Heart right ventricle (tissue), 16 donors: ENCODE data around the gene WFIKKN2. TPM values are rescaled to one million over a fixed set of nuclear protein-coding genes. Genes with fewer than 3 reads are reported as not detected.
A peak's percentile ranks its signal among the peaks of the same experiment; 100 is the strongest.
"Not testable (repeated sequence)": the region's sequence is repeated elsewhere in the genome, so short reads cannot be mapped to it uniquely, and the experiment has no call there.

Source experiments
- ATAC-seq, 8 donors: fragments of 200-7000 bp; cut with Tn5 transposase; one replicate each; pipeline ENCODE4 v1.9.1; 2020; ENCODE audit warnings: mild to moderate bottlenecking in 8 of 8, moderate library complexity in 8 of 8, moderate number of reproducible peaks in 1 of 8
- DNase-seq, 2 donors: peaks; one replicate each; pipeline ENCODE4 v3.0.0-alpha.2; 2020
- H3K27ac ChIP-seq, 10 donors: fragments of 200-600 bp; sonication (generic) in 2 of 10; one replicate each; pipeline versions ENCODE4 v1.5.0 to v1.8.0; 2020 to 2022; ENCODE audit warnings: mild to moderate bottlenecking in 3 of 10
- H3K27me3 ChIP-seq, 7 donors: fragments of 200-600 bp; one replicate each; pipeline ENCODE4 v1.8.0; 2021 to 2022; ENCODE audit warnings: mild to moderate bottlenecking in 2 of 7
- H3K36me3 ChIP-seq, 9 donors: fragments of 200-600 bp; sonication (generic) in 1 of 9; one replicate each; pipeline versions ENCODE4 v1.5.0 to v1.8.0; 2020 to 2022; ENCODE audit warnings: mild to moderate bottlenecking in 2 of 9
- H3K4me1 ChIP-seq, 9 donors: fragments of 200-600 bp; sonication (generic) in 1 of 9; one replicate each; pipeline versions ENCODE4 v1.5.0 to v1.8.0; 2020 to 2022; ENCODE audit warnings: mild to moderate bottlenecking in 4 of 9
- H3K4me3 ChIP-seq, 10 donors: fragments of 200-600 bp; sonication (generic) in 2 of 10; one replicate each; pipeline versions ENCODE4 v1.5.0 to v1.8.0; 2020 to 2022; ENCODE audit warnings: mild to moderate bottlenecking in 7 of 10, moderate library complexity in 2 of 10
- H3K9me3 ChIP-seq, 11 donors: fragments of 200-600 bp in 10 of 11; sonication (generic) in 2 of 11; one replicate each; pipeline versions ENCODE4 v1.5.0 to v1.8.0; 2013 to 2022; ENCODE audit warnings: mild to moderate bottlenecking in 2 of 11, control low read depth in 1 of 11, moderate library complexity in 1 of 11
- WGBS, 2 donors: extraction: QIAGEN DNeasy Blood & Tissue Kit; methylation state at CpG; one replicate each; pipeline ENCODE4 v1.1.7; 2013; ENCODE audit warnings: inconsistent platforms in 1 of 2; 5-methylcytosine and 5-hydroxymethylcytosine counted together
- intact Hi-C, 10 donors: fragments of 100-400 bp; cut with DNase I; formaldehyde crosslinking; loops; one replicate each; pipeline versions ENCODE4 v1.11.1 to v1.14.2; 2022
- polyA plus RNA-seq, 2 donors: library from polyadenylated mRNA; stranded (reverse); fragments of 200-250 nt; gene quantifications; one replicate each; pipeline ENCODE4 v1.2.3, GENCODE V29; 2013
- total RNA-seq, 10 donors: library from RNA; stranded (reverse); fragmentation: NEBNext Ultra II Directional in 3 of 10; extraction: Animal tissue kit (Norgen Biotek cat#: 25700) in 3 of 10; gene quantifications; one replicate each; pipeline versions ENCODE4 v1.2.1 to v1.2.4, GENCODE V29; 2021 to 2023
- TF ChIP-seq, protein P1 (sequence below), 9 donors: fragments of 200-600 bp; sonication (generic) in 2 of 9; IDR thresholded peaks; one replicate each; pipeline versions ENCODE4 v1.5.0 to v1.8.0; 2021 to 2022; ENCODE audit warnings: antibody characterized with exemption in 9 of 9, mild to moderate bottlenecking in 5 of 9, moderate library complexity in 1 of 9
- donor health status: Arrhythmogenic right ventricular cardiomyopathy.
- donor health status: ischemic (EF 13 %, LVEDD 7.1; RV severe dilation, severe dysfunction).
- donor health status: healthy with polysubstance abuse.
- donor health status: DM: no; HTN: yes; CAD: no.
- donor health status: DM: no; HTN: no; CAD: no.
- donor health status: ischemic (EF 25% LVEDD 6.9; RV normal size, moderate dysfunction).
- donor health status: ischemic (EF 25% LVEDD 5.7; RV mildly dilated, moderate dysfunction).
- donor health status: healthy.
- donor health status: DM: yes; HTN: yes; CAD: no.
- donor health status: Ischemic cardiomyopathy.
- donor health status: ischemic (EF 35%, LVEDD 5.7; RV mildly dilated, moderate dysfunction).
- donor health status: nonischemic (EF 11% LVEDD 7.7; RV severe dilation, severe dysfunction).
- donor health status: DM: yes; HTN: yes; CAD: no.
- donor health status: PGD.
- donor health status: ischemic (EF 29% LVEDD 5.4; RV normal size, mild dysfunction).
- donor health status: nonischemic (EF 23%, LVEDD 6.1; RV moderate dilation, normal function).

WFIKKN2 gene
- total and polyA plus RNA-seq, 12 donors: 0.10 to 1.7 (median 0.49) TPM

DNA sequence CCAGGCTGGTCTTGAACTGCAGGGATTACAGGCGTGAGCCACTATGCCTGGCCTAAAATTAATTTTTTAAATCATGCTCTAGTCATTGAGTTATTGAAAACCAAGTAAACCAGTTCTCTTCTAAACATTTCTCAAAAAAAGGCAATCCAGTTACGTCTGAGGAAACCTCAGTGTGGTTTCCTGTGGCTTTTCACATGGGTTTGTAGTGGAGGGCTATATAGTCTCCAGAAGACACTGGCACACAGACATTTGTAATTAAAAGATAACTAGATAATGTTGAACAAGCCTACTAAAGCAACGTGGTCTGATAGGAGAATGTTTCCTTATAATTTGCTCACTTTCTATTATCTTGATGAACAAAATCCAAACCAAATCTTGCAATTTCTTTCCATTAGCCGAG is 36.0 kb downstream of the WFIKKN2 start:
- H3K4me3 ChIP-seq: no peak overlapping the region
- intact Hi-C loops: no loop called here
- H3K27me3 ChIP-seq: no peaks in the 10 kb centered on the region
- ATAC-seq (no peak), DNase-seq (no peak)
- H3K4me1 ChIP-seq: peaks cover 0 to 38% (median 28%) of the 10 kb centered on the region in 9 donors
- WGBS, 2 donors: 67 to 72% methylated on average over 4 of the region's 4 CpGs
- H3K36me3 ChIP-seq: no peaks in the 10 kb centered on the region
- H3K27ac ChIP-seq: peak overlapping the region in 5 of 10 donors; percentile 5 to 52 (median 32)
- TF ChIP-seq, protein P1, sequence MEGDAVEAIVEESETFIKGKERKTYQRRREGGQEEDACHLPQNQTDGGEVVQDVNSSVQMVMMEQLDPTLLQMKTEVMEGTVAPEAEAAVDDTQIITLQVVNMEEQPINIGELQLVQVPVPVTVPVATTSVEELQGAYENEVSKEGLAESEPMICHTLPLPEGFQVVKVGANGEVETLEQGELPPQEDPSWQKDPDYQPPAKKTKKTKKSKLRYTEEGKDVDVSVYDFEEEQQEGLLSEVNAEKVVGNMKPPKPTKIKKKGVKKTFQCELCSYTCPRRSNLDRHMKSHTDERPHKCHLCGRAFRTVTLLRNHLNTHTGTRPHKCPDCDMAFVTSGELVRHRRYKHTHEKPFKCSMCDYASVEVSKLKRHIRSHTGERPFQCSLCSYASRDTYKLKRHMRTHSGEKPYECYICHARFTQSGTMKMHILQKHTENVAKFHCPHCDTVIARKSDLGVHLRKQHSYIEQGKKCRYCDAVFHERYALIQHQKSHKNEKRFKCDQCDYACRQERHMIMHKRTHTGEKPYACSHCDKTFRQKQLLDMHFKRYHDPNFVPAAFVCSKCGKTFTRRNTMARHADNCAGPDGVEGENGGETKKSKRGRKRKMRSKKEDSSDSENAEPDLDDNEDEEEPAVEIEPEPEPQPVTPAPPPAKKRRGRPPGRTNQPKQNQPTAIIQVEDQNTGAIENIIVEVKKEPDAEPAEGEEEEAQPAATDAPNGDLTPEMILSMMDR (IDR thresholded peaks at IDR 0.05): no peak
- no peaks in the 10 kb centered on the region for H3K9me3 ChIP-seq

DNA sequence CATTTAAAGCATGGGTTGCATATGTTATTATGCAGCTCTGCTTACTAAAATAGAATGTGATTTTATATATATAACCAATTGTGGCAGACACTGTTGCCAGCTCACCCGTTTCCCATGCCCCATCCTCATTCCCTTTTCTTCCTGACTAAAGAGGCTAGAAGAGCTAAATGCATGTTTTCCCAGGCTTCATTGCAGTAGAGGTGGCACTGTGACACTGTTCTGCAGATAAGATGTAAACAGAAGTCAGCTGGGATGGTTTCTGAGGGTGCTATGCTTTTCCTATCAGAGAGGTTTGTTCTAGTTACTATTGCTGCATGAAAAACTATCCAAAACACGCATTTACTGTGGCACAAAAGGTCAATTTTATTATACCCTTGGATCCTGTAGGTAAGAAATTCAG is 36.5 kb downstream of the WFIKKN2 start:
- Histone ChIP-seq H3K4me3 (no peak overlapping the region), H3K36me3 (no peaks in the 10 kb centered on the region), H3K4me1 (peaks cover 0 to 38% (median 28%) of the 10 kb centered on the region in 9 donors), H3K9me3 (no peaks in the 10 kb centered on the region), H3K27me3 (no peaks in the 10 kb centered on the region), H3K27ac (peak overlapping the region in 7 of 10 donors; percentile 5 to 52 (median 32))
- TF ChIP-seq, protein P1 (IDR thresholded peaks at IDR 0.05): no peak
- ATAC-seq (no peak), DNase-seq (no peak)
- intact Hi-C loops: no loop called here
- 59 to 67% methylated on average over 2 of the region's 2 CpGs for WGBS, 2 donors

DNA sequence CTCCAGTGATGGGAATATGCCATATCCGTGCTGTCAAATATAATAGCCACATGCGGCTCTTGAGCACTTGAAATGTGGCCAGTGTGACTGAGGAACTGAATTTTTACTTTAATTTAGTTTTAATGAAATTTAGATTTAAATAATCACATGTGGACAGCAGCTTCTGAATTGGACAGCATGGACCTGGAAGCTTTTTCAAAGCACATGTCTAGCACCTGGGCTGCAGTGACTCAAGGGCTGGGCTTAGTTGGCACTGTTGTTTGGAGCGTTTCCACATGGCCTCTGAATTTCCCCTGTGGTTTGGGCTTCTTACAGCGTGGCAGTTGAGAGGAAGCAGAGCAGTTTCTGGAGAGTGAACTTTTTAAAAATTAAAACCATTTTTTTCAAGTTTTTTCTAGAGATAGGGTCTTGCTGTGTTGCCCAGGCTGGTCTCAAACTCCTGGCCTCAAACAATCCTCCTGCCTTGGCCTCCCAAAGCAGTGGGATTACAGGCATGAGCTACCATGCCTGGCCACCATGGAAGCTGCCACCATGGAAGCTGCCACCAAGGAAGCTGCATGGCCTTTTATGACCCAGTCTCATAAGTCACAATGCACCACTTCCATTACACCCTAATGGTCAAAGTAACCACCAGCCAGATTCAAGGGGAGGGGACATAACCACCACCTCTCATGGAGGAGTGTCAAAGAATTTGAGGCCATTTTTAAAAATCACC is 37.5 kb downstream of the WFIKKN2 start:
- Histone ChIP-seq H3K4me3 (no peak overlapping the region), H3K27me3 (no peaks in the 10 kb centered on the region), H3K36me3 (no peaks in the 10 kb centered on the region), H3K9me3 (no peaks in the 10 kb centered on the region), H3K27ac (peak overlapping the region in 5 of 10 donors; percentile 13 to 52 (median 27)), H3K4me1 (peaks cover 0 to 37% (median 26%) of the 10 kb centered on the region in 9 donors)
- WGBS, 2 donors: 26 to 27% methylated on average over 4 of the region's 4 CpGs
- intact Hi-C loops: no loop called here
- TF ChIP-seq, protein P1 (IDR thresholded peaks at IDR 0.05): no peak
- ATAC-seq: peak in 5 of 8 donors; percentile 39 to 65 (median 59)
- no peak for DNase-seq

DNA sequence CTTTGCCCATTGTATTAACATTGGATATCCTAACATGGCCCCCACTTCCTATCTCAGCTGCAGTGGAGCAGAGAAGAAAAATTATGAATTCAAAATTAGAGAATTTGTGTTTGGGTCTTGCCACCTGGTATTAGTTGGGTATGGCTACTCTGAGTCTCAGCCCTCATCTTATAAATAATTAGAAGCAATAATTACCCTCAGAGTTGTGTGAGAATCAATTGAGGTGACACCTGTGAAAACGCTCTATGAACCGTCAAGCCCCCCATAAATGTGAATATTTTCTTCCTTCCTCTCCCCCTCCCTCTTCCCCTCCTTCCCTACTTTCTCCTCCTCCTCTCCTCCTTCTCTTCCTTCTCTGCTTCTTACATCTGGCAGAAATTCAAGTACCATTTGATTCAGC is 39.7 kb downstream of the WFIKKN2 start:
- 61 to 65% methylated on average over 2 of the region's 2 CpGs for WGBS, 2 donors
- TF ChIP-seq, protein P1 (IDR thresholded peaks at IDR 0.05): no peak

DNA sequence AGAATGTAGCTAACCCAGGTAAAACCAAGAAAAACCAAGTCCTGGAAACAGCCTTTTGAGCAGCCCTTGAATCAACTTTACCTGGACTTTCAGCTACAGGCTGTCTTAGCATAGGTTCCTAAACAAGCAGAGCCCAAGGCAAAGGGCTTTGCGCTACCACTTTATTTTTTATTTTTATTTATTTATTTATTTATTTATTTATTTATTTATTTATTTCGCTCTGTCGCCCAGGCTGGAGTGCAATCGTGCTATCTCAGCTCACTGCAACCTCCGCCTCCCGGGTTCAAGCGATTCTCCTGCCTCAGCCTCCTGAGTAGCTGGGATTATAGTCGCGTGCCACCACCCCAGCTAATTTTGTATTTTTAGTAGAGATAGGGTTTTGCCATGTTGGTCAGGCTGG is 41.7 kb downstream of the WFIKKN2 start:
- 97 to 99% methylated on average over 9 of the region's 9 CpGs for WGBS, 2 donors
- intact Hi-C loops, DNase-seq, H3K27me3 ChIP-seq, ATAC-seq, H3K36me3 ChIP-seq, H3K4me3 ChIP-seq, H3K27ac ChIP-seq: not testable (repeated sequence)
- peaks cover 0 to 12% (median 0%) of the 10 kb centered on the region in 11 donors for H3K9me3 ChIP-seq
- H3K4me1 ChIP-seq: peaks cover 0 to 13% (median 10%) of the 10 kb centered on the region in 9 donors

More for the DNA sequence above, 39.7 kb downstream of the WFIKKN2 start:
- intact Hi-C loops: no loop called here
- peaks cover 0 to 10% (median 0%) of the 10 kb centered on the region in 11 donors for H3K9me3 ChIP-seq
- H3K27me3 ChIP-seq: no peaks in the 10 kb centered on the region
- no peak for ATAC-seq
- DNase-seq: no peak
- H3K36me3 ChIP-seq: no peaks in the 10 kb centered on the region
- no peak overlapping the region for H3K4me3 ChIP-seq
- no peak overlapping the region for H3K27ac ChIP-seq
- H3K4me1 ChIP-seq: peaks cover 0 to 27% (median 14%) of the 10 kb centered on the region in 9 donors
